Brain pericyte (primary cell): ENCODE measurements around the gene MERTK.
"Not testable (repeated sequence)": the region's sequence is repeated elsewhere in the genome, so short reads cannot be mapped to it uniquely, and the experiment has no call there.

Experiments used
- DNase-seq: peaks from one replicate; pipeline ENCODE4 v3.0.0-alpha.2; 2012; ENCODE audit warnings: low read depth, low spot score

Gene MERTK

DNA sequence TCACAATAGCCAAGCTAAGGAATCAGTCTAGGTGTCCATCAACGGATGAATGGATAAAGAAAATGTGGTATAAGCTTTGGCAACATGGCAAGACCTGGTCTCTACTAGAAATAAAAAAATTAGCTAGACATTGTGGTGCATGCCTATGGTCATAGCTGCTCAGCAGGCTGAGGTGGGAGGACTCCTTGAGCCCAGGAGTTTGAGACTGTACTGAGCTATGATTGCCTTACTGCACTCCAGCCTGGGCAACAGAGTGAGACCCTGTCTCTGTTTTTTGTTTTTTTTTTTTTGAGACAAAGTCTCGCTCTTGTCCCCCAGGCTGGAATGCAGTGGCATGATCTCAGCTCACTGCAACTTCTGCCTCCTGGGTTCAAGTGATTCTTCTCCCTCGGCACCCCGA is 11.6 kb downstream of the MERTK start:
- not testable (repeated sequence) for DNase-seq

DNA sequence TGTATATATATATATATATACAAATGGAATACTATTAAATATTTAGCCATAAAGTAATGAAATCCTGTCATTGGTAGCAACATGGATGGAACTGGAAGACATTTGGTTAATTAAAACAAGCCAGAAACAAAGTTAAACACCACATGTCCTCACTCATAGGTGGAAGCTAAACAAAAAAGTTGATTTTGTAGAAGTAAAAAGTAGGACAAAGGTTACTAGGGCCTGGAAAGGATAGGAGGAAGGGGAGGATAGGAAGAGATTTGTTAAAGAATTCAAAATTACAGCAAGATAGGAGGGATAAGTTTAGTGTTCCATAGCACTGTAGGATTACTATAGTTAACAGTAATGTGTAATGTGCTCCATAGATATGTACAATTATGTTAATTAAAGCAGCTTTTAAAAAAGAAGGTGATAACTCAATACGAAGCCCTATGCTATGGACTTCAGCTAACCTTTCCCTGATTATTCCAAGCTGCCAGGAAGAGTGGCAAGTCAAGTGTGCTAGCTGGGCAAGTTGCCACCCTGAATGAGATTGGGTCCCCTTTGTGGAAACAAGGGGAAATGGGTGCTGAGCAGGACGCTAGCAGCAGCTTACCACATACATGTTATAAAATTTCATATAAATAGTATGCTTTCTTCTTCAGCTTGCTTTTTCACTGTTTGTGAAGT is 12.3 kb downstream of the MERTK start:
- DNase-seq = no peak

DNA sequence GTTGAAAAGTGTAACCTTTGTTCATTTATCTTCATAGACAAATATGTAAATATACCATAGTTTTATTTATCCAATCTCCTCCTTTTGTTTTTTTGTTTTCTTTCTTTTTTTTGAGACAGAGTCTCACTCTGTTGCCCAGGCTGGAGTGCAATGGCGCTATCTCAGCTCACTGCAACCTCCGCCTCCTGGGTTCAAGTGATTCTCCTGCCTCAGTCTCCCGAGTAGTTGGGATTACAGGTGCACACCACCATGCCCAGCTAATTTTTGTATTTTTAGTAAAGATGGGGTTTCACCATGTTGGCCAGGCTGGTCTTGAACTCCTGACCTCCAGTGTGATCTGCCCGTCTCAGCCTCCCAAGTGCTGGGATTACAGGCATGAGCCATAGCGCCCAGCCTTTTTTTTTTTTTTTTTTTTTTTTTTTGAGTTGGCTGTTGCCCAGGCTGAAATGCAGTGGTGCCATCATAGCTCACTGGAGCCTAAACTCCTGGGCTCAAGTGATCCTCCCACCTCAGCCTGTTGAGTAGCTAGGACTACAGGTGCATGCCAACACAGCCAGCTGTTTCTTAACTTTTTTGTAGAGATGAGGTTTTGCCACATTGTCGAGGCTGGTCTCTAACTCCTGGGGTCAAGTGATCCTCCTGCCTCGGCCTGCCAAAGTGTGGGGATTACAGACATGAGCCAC is 13.0 kb downstream of the MERTK start:
- not testable (repeated sequence) for DNase-seq

DNA sequence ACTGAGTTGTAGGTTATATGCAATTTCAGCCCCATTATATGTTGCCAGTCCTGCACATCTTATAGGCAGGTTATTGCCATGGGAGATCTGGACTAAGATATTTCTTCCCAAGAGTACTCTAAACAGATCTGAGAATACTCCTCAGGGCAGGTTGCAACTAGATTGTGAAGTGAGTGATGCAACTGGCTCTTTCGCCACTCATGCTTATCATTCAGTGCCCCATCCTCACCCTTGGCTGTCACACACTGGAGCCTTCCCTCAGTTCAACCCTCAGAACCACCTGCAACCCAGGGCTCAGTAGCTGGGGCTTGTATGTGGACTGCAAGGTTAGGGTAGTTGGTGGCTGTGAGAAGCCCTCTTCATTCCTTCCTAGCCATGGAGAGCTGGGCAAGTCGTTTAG is 14.1 kb downstream of the MERTK start:
- no peak for DNase-seq

DNA sequence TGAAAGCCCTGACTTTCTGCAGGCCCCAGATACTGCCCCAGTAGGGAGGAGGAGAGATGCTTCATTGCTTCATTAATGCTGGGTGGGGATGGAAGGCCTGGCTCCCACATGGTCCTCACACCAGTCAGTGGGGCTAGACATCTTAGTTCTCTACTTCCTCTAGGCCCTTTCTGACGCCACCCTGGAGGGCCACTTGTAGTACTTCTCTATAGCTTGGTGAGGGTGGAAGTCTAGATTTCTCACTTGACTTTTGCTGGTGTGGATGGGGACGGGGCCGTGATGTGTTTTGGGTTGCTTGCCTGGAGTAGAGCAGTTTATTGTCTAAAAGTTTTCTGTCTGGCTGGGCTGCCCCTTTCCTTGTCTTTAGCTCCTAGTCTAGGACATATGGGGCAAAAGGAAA is 18.7 kb downstream of the MERTK start:
- DNase-seq = no peak

DNA sequence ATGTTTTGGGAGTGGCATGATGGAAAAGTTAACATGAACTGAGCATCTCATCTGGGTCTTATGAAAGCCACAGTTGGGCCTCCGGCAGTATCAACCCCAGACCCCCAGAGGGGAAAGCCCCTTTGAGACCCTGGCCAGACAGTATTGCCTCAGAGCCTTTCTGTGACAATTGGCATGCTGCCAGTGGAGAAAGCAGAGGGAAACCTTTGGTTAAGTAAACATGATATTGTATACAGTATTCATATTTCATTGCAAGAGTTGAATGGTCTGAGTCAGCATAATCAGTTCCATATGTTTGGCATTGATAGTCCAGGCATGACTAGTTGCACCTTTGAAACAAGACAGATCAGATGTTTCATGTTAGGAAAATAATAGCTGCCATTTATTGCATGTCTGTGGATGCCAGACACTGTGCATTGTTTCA is 20.0 kb downstream of the MERTK start:
- DNase-seq = peak; percentile 90

DNA sequence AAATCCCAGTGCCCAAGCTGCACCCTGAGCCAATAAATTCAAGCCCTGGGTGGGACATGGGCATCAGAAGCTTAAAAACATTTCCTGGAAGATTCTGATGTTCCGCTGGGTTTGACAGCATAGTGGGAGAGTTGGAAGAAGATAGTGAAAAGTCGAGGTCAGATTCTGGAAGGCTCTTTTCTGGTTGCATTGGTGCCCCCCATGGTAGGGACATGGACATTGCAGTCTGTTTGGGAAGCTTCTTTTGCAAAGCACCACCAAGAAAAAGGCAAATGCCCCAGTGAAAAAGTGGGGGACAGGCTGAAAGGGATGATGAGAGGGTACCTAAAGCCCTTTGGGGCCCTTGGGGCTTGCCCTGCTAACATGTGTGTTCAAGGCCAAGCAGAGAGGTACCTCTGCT is 21.0 kb downstream of the MERTK start:
- DNase-seq = no peak

DNA sequence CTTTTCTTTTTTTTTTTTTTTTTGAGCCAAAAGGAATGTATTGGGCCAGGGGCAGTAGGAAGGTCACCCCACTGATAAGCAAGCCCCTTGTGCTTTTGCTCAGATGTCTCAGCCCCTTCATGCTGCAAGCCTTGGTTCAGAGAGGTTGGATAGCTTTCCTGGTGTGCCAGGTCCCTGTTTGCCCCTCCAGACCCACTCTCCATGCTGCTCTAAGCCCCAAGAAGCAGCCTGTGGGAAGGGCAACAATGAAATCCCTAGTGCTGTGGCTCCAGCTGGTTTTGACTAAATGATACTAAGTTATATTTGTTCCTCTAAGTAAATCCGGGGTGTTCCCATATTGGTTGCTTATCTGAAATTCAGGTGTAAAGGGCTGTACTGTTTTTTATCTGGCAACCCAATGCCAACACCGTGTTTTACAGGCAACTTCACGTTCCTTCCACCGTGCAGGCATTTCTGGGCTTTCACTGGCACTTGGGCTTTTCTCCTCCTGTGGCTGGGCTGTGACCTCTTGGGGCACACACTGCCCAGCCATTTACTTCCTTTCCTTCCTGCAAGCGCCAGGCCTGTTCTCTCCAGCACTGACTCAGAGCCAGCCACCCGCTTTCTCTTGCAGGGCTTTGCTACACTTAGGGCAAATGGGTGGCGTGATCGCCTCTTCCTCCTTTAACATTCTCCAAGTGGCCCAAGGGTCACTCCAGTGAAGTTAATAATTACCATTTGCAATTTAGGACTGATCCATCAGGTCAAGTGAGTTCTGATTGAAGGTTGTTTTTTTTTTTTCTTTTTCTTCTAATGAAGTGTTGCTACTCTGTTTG is 21.6 kb downstream of the MERTK start:
- no peak for DNase-seq

DNA sequence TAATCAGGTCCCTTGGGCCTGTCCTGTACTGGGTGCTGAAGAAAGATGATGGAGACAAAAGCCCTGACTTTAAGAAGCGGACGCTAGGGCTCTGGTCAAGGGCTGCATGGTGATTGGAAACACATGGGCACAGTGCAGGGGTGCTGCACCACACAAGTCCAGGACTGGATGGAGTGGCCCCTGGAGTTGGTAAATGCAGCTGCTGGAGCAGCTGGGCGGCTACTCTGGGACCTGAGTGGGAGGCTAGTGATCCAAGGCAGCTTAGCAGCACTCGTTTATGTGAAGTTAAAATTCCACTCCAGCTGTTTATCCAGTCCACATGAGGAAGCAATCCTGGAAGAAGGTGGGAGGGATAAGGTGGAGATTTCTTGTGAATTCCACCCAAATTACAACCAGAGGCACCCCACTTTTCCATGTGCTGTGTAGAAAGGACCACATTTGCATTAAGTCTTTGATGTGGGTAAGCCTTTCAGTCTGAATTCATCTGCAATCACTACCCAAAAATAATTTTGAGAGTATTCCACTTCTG is 24.9 kb downstream of the MERTK start:
- peak; percentile 41 for DNase-seq

DNA sequence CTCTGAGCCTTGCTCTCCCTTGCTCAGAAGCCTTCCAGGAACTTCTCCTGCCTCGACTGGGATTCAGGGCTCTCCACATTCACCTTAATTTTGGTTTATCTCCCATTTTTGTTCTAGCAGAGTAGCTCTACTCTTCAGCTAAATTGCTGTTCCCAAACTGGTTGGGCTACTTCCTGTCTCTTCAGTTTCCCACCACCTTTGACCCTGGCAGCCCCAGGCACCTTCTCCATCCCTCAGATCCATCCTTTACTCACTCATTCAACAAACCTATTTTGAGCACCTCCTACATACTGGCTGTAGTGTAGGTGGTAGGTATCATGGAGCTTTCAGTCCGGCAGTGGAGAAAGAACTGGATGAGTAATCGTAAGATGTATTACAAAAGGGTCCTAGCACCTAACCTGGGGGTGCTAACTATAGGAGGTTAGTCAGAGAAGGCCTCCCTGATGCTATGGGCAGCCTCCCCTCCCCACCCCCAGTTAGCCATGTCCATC is 26.3 kb downstream of the MERTK start:
- no peak for DNase-seq

DNA sequence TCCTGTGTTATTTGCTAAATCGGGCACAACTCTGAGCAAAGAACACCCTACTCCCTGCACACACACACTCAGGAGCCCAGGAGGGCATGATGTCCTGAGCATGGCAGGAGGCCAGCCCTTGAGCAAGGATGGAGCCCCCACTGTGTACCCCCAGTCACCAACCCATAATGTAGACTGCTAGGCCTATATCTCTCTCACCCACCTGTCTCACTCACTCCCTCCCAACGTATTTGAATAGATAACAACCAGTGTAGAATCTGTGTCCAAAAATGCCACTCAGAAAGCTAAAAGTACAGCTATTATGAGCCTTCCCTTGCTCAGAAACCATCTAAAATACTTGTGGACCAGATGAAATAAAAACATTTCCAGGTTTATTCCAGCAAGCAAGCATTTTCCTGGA is 29.3 kb downstream of the MERTK start:
- no peak for DNase-seq

DNA sequence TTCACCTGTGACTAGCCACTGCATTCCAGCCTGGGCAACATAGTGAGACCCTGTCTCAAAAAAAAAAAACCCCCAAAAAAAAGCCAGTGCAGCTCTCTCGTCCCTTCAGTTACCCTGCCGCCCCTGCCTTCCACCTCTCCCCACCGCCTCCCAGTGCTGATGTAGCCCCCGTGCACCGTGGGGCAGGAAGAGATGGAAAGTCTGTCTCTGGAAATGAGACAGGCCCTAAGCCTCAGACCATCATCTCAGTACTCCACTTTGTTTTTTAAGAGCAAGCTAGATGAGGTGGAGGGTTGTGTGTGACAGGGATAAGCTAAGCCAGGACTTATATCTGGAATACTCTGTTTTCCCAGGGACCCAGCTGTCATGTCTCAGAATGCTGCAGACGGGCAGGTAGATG is 32.0 kb downstream of the MERTK start:
- no peak for DNase-seq

DNA sequence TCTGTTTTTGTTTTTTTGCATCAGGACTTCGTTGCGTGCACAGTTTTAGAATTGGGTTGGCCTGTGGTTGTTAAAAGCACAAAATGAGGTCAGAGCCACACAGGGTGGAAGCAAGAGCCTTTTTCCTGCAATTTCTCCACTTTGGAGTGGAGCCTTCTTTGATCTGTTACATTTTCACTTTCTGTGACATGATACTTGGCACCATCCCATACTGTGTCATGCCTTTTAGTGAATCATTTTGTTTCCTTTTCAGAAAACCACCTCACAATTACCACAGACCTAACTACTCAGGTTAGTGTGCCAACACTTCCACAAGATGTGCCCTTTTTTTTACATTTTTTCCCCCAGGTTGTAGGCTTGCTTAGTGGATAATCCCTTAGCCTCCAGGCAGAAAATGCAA is 32.5 kb downstream of the MERTK start:
- no peak for DNase-seq

DNA sequence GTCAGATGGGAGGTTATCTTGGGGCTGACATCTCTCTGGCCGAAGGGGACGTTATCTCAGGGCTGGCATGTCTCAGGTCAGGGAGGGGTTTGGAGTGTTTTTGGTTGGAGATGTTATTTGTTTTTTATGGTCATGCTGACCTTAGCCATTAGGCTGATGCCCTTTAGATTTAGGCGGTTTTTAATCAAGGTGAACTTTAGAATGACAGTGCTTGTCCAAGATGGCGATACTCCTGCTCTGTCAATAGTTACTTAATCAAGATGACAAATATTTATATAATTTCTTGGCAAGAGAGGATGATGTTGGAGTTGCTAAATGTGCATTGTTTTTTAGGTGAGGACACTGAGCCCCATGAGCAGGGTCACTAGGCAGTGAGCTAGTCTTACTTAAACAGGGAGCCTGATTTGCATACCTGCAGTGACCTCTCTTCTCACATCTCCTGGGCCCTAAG is 34.5 kb downstream of the MERTK start:
- no peak for DNase-seq

DNA sequence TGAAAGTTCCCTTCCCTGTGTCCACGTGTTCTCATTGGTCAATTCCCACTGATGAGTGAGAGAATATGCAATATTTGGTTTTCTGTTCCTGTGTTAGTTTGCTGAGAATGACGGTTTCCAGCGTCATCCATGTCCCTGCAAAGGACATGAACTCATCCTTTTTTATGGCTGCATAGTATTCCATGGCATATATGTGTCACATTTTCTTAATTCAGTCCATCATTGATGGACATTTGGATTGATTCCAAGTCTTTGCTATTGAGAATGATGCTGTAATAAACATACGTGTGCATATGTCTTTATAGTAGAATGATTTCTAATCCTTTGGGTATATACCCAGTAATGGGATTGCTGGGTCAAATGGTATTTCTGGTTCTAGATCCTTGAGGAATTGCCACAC is 35.5 kb downstream of the MERTK start:
- DNase-seq = not testable (repeated sequence)

DNA sequence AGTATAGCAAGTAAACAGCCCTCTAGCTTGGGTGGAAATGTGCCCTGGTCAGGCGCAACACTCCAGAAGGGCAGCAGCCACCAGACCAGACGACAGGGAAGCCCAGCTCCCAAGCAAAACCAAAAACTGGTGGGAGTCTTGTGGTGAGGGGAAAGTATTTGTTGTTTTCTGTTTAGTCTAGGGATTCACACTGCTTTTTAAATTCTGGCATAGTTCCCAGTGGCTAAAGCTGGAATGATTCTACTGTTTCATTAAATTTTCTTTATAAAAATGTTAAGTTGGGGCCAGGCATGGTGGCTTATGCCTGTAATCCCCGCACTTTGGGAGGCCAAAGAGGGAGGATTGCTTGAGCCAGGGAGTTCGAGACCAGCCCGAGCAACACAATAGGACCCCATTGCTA is 38.5 kb downstream of the MERTK start:
- no peak for DNase-seq

DNA sequence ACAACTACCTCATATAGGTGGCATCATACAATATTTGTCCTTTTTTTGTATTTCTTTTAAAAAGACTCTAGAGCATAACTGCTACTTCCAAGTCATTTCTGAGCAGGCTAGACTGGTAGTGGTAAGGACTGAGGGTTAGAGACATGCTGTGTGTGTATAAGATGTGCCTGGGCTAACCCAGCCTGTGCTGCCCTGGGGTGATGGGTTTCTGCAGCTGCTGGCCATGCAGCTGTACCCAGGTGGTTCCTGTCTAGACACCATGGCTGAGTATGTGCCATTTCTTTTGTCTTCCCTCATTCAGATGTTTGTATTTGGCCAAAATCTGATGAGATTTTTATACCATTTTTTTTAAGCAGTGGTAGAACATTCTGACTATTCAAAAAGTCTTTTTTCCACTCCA is 40.0 kb downstream of the MERTK start:
- DNase-seq = no peak

DNA sequence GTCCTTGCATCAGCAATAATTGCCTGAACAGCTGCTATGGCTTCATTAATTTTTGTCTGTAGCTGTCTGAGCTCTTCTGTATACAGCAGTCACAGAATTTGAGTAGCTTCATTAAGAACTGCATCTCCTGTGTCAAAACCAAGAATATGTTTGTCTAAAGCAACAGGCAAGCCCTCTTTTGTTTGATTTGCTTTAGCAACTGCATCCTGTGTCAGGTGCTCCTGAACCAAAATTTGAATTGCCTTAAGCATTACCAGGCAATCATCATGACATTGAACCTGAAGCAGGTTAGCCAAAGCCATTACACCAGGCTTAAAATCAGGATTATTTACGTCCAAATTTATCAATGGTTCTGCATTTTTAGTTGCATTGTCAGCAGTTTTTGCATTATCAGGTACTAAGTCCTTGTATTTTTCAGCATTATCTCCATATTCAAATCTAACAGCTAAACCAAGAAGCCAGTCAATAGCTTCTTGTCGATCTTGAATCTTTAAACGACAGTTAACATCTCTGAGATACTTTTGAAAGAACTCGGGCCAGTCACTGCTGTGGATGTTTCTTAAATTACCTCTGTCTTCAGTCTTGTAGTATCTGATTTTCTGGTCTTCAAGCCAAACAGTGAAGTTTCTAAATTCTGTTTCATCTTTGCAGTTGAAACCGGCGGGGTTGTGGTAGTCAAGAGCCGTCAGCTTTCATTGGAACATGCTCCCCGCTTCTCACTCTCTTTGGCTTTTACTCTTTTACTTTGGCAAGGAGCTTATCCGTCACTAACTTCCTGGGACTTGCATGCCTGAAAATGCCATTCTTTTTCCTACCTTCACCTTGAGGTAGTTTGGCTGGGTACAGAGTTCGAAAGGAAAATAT is 42.2 kb downstream of the MERTK start:
- DNase-seq = no peak

DNA sequence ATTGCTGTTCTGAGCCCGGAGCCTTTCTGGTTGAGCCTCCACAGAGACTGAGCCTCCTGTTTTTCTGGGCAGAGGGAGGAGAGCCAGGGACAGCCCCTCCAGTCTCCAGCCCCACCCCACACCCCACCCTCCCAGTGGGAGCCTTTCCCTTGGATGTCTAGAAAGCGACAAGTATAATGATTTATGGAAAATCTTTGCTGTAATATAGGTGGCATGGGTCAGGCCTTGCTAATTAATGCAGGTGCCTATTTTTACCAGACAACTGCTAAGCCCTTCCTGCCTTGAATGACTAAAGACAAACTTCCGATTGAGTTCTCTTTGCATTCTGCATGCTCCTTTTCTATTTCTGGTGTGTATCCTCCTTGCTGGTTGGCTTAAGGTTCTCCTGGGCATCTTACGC is 43.1 kb downstream of the MERTK start:
- DNase-seq = no peak

DNA sequence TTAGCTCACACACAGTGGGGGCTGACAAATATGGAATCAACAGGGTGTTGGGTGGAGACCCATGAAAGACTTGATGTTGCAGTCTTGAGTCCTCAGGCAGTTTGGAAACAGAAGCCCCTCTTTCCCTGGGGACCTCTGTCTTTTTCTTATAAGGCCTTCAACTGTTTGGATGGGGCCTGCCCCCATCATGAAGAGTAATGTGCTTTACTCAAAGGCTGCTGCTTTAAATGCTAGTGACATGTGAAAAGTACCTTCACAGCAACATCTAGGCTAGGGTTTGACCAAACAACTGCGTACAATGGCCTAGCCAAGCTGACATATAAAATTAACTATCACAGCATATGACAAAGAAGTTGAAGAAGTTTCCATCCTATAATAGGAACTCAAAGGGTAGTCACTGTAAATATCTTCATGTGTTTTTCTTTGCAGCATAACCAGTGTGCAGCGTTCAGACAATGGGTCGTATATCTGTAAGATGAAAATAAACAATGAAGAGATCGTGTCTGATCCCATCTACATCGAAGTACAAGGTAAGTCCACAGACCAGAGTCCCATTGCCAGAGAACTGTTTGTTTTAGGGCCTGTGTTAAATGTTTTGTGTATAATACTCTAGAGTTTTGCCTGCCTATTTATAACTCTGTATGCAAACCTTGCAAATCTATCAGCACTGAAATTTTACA is 46.3 kb downstream of the MERTK start:
- no peak for DNase-seq
